Activated T-cell treated with anti-CD3 and anti-CD28 coated beads, Interleukin-2, amount 50 U/mL, for 72 hours (primary cell): Measurements from ENCODE around the gene NAT9. TPM values are rescaled to one million over a fixed set of nuclear protein-coding genes. Genes with fewer than 3 reads are reported as not detected.

ENCODE experiments used
- ATAC-seq, 2 donors: fragments of 150-1000 bp; cut with Tn5 transposase; replicated peaks in 1 of 2; 2 replicates each; pipeline ENCODE4 v1.10.0; 2021; ENCODE audit warnings: moderate library complexity in 2 of 2, mild to moderate bottlenecking in 1 of 2
- DNase-seq, 2 donors: peaks; one replicate each; pipeline ENCODE4 v3.0.0; 2021 to 2022; ENCODE audit warnings: mixed read lengths in 1 of 2
- H3K27ac Mint-ChIP-seq: one replicate; pipeline ENCODE4 v1.8.0; 2022; ENCODE audit warnings: mild to moderate bottlenecking, moderate library complexity, mixed read lengths
- H3K27me3 Mint-ChIP-seq: one replicate; pipeline ENCODE4 v1.8.0; 2022; ENCODE audit warnings: low read depth, mixed read lengths
- H3K36me3 Mint-ChIP-seq, 2 donors: one replicate each; pipeline ENCODE4 v1.8.0; 2022; ENCODE audit warnings: mixed read lengths in 2 of 2, mild to moderate bottlenecking in 1 of 2; ENCODE audit not compliant: insufficient read depth in 2 of 2
- H3K4me1 Mint-ChIP-seq: one replicate; pipeline ENCODE4 v1.8.0; 2022; ENCODE audit warnings: low read depth, mixed read lengths
- H3K4me3 Mint-ChIP-seq, 2 donors: one replicate each; pipeline ENCODE4 v1.8.0; 2022; ENCODE audit warnings: mild to moderate bottlenecking in 2 of 2, mixed read lengths in 2 of 2, moderate library complexity in 2 of 2
- H3K9me3 Mint-ChIP-seq, 2 donors: one replicate each; pipeline ENCODE4 v1.8.0; 2022; ENCODE audit warnings: mixed read lengths in 2 of 2
- total RNA-seq, 2 donors: library from RNA; stranded (reverse); gene quantifications; one replicate each; pipeline ENCODE4 v1.2.3, GENCODE V29; 2022

NAT9 gene
- total RNA-seq, 2 donors from 2014 or later, result 49.7 to 58.4 TPM

GRCh38 chr17:74782571-74782970 is 6.4 kb upstream of the NAT9 start:
- Mint-ChIP-seq H3K4me3 (no peak overlapping the region), H3K36me3 (peaks cover 0 to 3% of the 10 kb centered on the region in 2 donors), H3K27ac (peak overlapping the region; percentile 72), H3K27me3 (no peaks in the 10 kb centered on the region), H3K9me3 (no peaks in the 10 kb centered on the region), H3K4me1 (peaks cover 85% of the 10 kb centered on the region)
- DNase-seq (no peak), ATAC-seq (no peak)

- DNase-seq (peak; percentile 29 to 34), ATAC-seq (no peak)
- H3K27ac Mint-ChIP-seq, result peak overlapping the region; percentile 66
- no peaks in the 10 kb centered on the region for H3K27me3 Mint-ChIP-seq
- H3K4me1 Mint-ChIP-seq, result peaks cover 85% of the 10 kb centered on the region
- H3K4me3 Mint-ChIP-seq, result peak overlapping the region; percentile 63 to 81
- H3K36me3 Mint-ChIP-seq, result peaks cover 5 to 6% of the 10 kb centered on the region in 2 donors
- no peaks in the 10 kb centered on the region for H3K9me3 Mint-ChIP-seq
These were observed 4.5 kb upstream of the NAT9 start for GRCh38 chr17:74780443-74781238.

GRCh38 chr17:74779948-74780400 is 3.8 kb upstream of the NAT9 start:
- H3K27me3 Mint-ChIP-seq, result no peaks in the 10 kb centered on the region
- H3K4me1 Mint-ChIP-seq, result peaks cover 85% of the 10 kb centered on the region
- no peaks in the 10 kb centered on the region for H3K9me3 Mint-ChIP-seq
- peak; percentile 67 to 70 for DNase-seq
- ATAC-seq, result peak; percentile 64 to 69
- peaks cover 5 to 6% of the 10 kb centered on the region in 2 donors for H3K36me3 Mint-ChIP-seq
- peak overlapping the region; percentile 63 to 81 for H3K4me3 Mint-ChIP-seq
- H3K27ac Mint-ChIP-seq, result peak overlapping the region; percentile 76

- H3K4me1 Mint-ChIP-seq, result peaks cover 83% of the 10 kb centered on the region
- peak in 1 of 2 donors; percentile 4 for ATAC-seq
- no peaks in the 10 kb centered on the region for H3K27me3 Mint-ChIP-seq
- H3K27ac Mint-ChIP-seq, result peak overlapping the region; percentile 76
- H3K36me3 Mint-ChIP-seq, result peaks cover 5 to 6% of the 10 kb centered on the region in 2 donors
- H3K9me3 Mint-ChIP-seq, result no peaks in the 10 kb centered on the region
- peak overlapping the region; percentile 63 to 81 for H3K4me3 Mint-ChIP-seq
- DNase-seq, result peak in 1 of 2 donors; percentile 18
These were observed 3.4 kb upstream of the NAT9 start for GRCh38 chr17:74779501-74779900.

GRCh38 chr17:74778960-74779359 is 2.8 kb upstream of the NAT9 start:
- Mint-ChIP-seq H3K27ac (peak overlapping the region; percentile 70), H3K36me3 (peaks cover 5 to 6% of the 10 kb centered on the region in 2 donors), H3K4me3 (peak overlapping the region; percentile 46 to 47), H3K4me1 (peaks cover 82% of the 10 kb centered on the region), H3K9me3 (no peaks in the 10 kb centered on the region), H3K27me3 (no peaks in the 10 kb centered on the region)
- DNase-seq (no peak), ATAC-seq (no peak)

GRCh38 chr17:74777901-74778515 is 1.9 kb upstream of the NAT9 start:
- Mint-ChIP-seq H3K9me3 (no peaks in the 10 kb centered on the region), H3K27me3 (no peaks in the 10 kb centered on the region), H3K36me3 (peaks cover 6% of the 10 kb centered on the region in 2 donors), H3K4me1 (peaks cover 89% of the 10 kb centered on the region), H3K4me3 (peak overlapping the region; percentile 94 to 100), H3K27ac (no peak overlapping the region)
- no peak for DNase-seq
- ATAC-seq, result no peak

GRCh38 chr17:74776990-74777389 is 845 bp upstream of the NAT9 start:
- peaks cover 80% of the 10 kb centered on the region for H3K4me1 Mint-ChIP-seq
- no peak for ATAC-seq
- no peaks in the 10 kb centered on the region for H3K9me3 Mint-ChIP-seq
- peak in 1 of 2 donors; percentile 11 for DNase-seq
- peak overlapping the region; percentile 94 to 100 for H3K4me3 Mint-ChIP-seq
- no peaks in the 10 kb centered on the region for H3K27me3 Mint-ChIP-seq
- H3K27ac Mint-ChIP-seq, result peak overlapping the region; percentile 75
- peaks cover 6 to 9% of the 10 kb centered on the region in 2 donors for H3K36me3 Mint-ChIP-seq

- H3K36me3 Mint-ChIP-seq, result peaks cover 6 to 9% of the 10 kb centered on the region in 2 donors
- peaks cover 70% of the 10 kb centered on the region for H3K4me1 Mint-ChIP-seq
- H3K9me3 Mint-ChIP-seq, result no peaks in the 10 kb centered on the region
- DNase-seq (no peak), ATAC-seq (no peak)
- peak overlapping the region; percentile 99 for H3K27ac Mint-ChIP-seq
- no peaks in the 10 kb centered on the region for H3K27me3 Mint-ChIP-seq
- H3K4me3 Mint-ChIP-seq, result peak overlapping the region; percentile 94 to 100
These were observed 619 bp downstream of the NAT9 start for GRCh38 chr17:74775409-74776043.

- H3K27ac Mint-ChIP-seq, result peak overlapping the region; percentile 65
- peaks cover 59% of the 10 kb centered on the region for H3K4me1 Mint-ChIP-seq
These were observed 2.3 kb downstream of the NAT9 start for GRCh38 chr17:74773871-74774286.

GRCh38 chr17:74773414-74773813 is 2.7 kb downstream of the NAT9 start:
- Mint-ChIP-seq H3K9me3 (no peaks in the 10 kb centered on the region), H3K4me1 (peaks cover 55% of the 10 kb centered on the region), H3K36me3 (peaks cover 6 to 15% of the 10 kb centered on the region in 2 donors), H3K27me3 (no peaks in the 10 kb centered on the region), H3K27ac (no peak overlapping the region), H3K4me3 (peak overlapping the region in 1 of 2 donors; percentile 16)
- no peak for ATAC-seq
- no peak for DNase-seq

More at GRCh38 chr17:74773871-74774286, 2.3 kb downstream of the NAT9 start:
- H3K27me3 Mint-ChIP-seq, result no peaks in the 10 kb centered on the region
- H3K36me3 Mint-ChIP-seq, result peaks cover 6 to 11% of the 10 kb centered on the region in 2 donors
- H3K9me3 Mint-ChIP-seq, result no peaks in the 10 kb centered on the region
- ATAC-seq (no peak), DNase-seq (no peak)
- peak overlapping the region; percentile 27 to 63 for H3K4me3 Mint-ChIP-seq

GRCh38 chr17:74772053-74772452 is 4.1 kb downstream of the NAT9 start:
- no peak overlapping the region for H3K4me3 Mint-ChIP-seq
- no peaks in the 10 kb centered on the region for H3K9me3 Mint-ChIP-seq
- DNase-seq (no peak), ATAC-seq (no peak)
- H3K27me3 Mint-ChIP-seq, result no peaks in the 10 kb centered on the region
- peaks cover 6 to 16% of the 10 kb centered on the region in 2 donors for H3K36me3 Mint-ChIP-seq
- peaks cover 43% of the 10 kb centered on the region for H3K4me1 Mint-ChIP-seq
- H3K27ac Mint-ChIP-seq, result peak overlapping the region; percentile 36

- H3K36me3 Mint-ChIP-seq, result peaks cover 8 to 16% of the 10 kb centered on the region in 2 donors
- no peaks in the 10 kb centered on the region for H3K9me3 Mint-ChIP-seq
These were observed 4.7 kb downstream of the NAT9 start for GRCh38 chr17:74771319-74771914.

More at GRCh38 chr17:74771319-74771914, 4.7 kb downstream of the NAT9 start:
- DNase-seq (no peak), ATAC-seq (no peak)
- H3K27ac Mint-ChIP-seq, result no peak overlapping the region
- no peak overlapping the region for H3K4me3 Mint-ChIP-seq
- H3K27me3 Mint-ChIP-seq, result no peaks in the 10 kb centered on the region
- H3K4me1 Mint-ChIP-seq, result peaks cover 38% of the 10 kb centered on the region
